ENCODE measurements around the gene SEMA5A.

The SEMA5A gene

GRCh38 chr5:9335269-9335668 is 210.6 kb downstream of the SEMA5A start:
- H3K4ac ChIP-seq (ENCODE audit: low read depth, low read length) = no peak overlapping the region
- H3K27me3 ChIP-seq (ENCODE audit: insufficient read depth, low read length, poor library complexity) = no peaks in the 10 kb centered on the region
- no peaks in the 10 kb centered on the region for H3K79me2 ChIP-seq (ENCODE audit: control insufficient read depth, insufficient read depth, low read length)
- H3K79me1 ChIP-seq (ENCODE audit: low read length) = no peaks in the 10 kb centered on the region
- no peak overlapping the region for H3K18ac ChIP-seq (ENCODE audit: low read length)
- no peak overlapping the region for H4K8ac ChIP-seq (ENCODE audit: low read depth, low read length)
- H3K4me2 ChIP-seq (ENCODE audit: low read length) = no peak overlapping the region
- no peak overlapping the region for H2AK5ac ChIP-seq (ENCODE audit: low read length)
- no peaks in the 10 kb centered on the region for H3K36me3 ChIP-seq (ENCODE audit: control insufficient read depth, insufficient read depth, low read length)
- no peak for DNase-seq
- WGBS (ENCODE audit: extremely low coverage, insufficient coverage, low lambda C conversion rate) = no CpG with 5 or more reads among the region's 2 CpGs
- H4K5ac ChIP-seq (ENCODE audit: low read length) = no peak overlapping the region
- H3K23ac ChIP-seq (ENCODE audit: low read length) = no peak overlapping the region
- H3K4me1 ChIP-seq (ENCODE audit: control insufficient read depth, low read depth, low read length) = no peaks in the 10 kb centered on the region
- H3K4me3 ChIP-seq (ENCODE audit: low read length) = no peak overlapping the region
- H3K27ac ChIP-seq (ENCODE audit: low read depth, low read length) = no peak overlapping the region
- H3K56ac ChIP-seq (ENCODE audit: low read length) = no peak overlapping the region
- H2BK15ac ChIP-seq (replicated peaks; ENCODE audit: low read depth) = no peak overlapping the region
- no peak overlapping the region for H2BK5ac ChIP-seq (ENCODE audit: low read length)
- no peak overlapping the region for H3K9ac ChIP-seq (ENCODE audit: low read length)
- H2BK120ac ChIP-seq (ENCODE audit: low read depth, low read length) = no peak overlapping the region

- Histone ChIP-seq H3K23ac (ENCODE audit: low read length) (no peak overlapping the region), H3K4me3 (ENCODE audit: low read length) (no peak overlapping the region), H3K4me1 (ENCODE audit: control insufficient read depth, low read depth, low read length) (no peaks in the 10 kb centered on the region), H3K18ac (ENCODE audit: low read length) (no peak overlapping the region), H2BK5ac (ENCODE audit: low read length) (no peak overlapping the region), H3K27me3 (ENCODE audit: insufficient read depth, low read length, poor library complexity) (no peaks in the 10 kb centered on the region), H3K56ac (ENCODE audit: low read length) (no peak overlapping the region), H3K4me2 (ENCODE audit: low read length) (no peak overlapping the region), H2BK15ac (replicated peaks; ENCODE audit: low read depth) (no peak overlapping the region), H4K5ac (ENCODE audit: low read length) (no peak overlapping the region), H3K9ac (ENCODE audit: low read length) (no peak overlapping the region), H3K79me2 (ENCODE audit: control insufficient read depth, insufficient read depth, low read length) (no peaks in the 10 kb centered on the region), H3K4ac (ENCODE audit: low read depth, low read length) (no peak overlapping the region), H3K36me3 (ENCODE audit: control insufficient read depth, insufficient read depth, low read length) (no peaks in the 10 kb centered on the region), H2BK120ac (ENCODE audit: low read depth, low read length) (no peak overlapping the region), H3K27ac (ENCODE audit: low read depth, low read length) (no peak overlapping the region), H4K8ac (ENCODE audit: low read depth, low read length) (no peak overlapping the region), H2AK5ac (ENCODE audit: low read length) (no peak overlapping the region), H3K79me1 (ENCODE audit: low read length) (no peaks in the 10 kb centered on the region)
- no peak for DNase-seq
- no CpG with 5 or more reads among the region's 4 CpGs for WGBS (ENCODE audit: extremely low coverage, insufficient coverage, low lambda C conversion rate)
These were observed 213.8 kb downstream of the SEMA5A start for GRCh38 chr5:9332026-9332425.

- WGBS (ENCODE audit: extremely low coverage, insufficient coverage, low lambda C conversion rate) = no CpG with 5 or more reads among the region's 1 CpG
- no peak for DNase-seq
- H3K56ac ChIP-seq (ENCODE audit: low read length) = no peak overlapping the region
- no peak overlapping the region for H3K4ac ChIP-seq (ENCODE audit: low read depth, low read length)
- H3K4me1 ChIP-seq (ENCODE audit: control insufficient read depth, low read depth, low read length) = no peaks in the 10 kb centered on the region
- no peaks in the 10 kb centered on the region for H3K79me1 ChIP-seq (ENCODE audit: low read length)
- H4K5ac ChIP-seq (ENCODE audit: low read length) = no peak overlapping the region
- H3K9ac ChIP-seq (ENCODE audit: low read length) = no peak overlapping the region
- H3K79me2 ChIP-seq (ENCODE audit: control insufficient read depth, insufficient read depth, low read length) = no peaks in the 10 kb centered on the region
- no peaks in the 10 kb centered on the region for H3K27me3 ChIP-seq (ENCODE audit: insufficient read depth, low read length, poor library complexity)
- no peaks in the 10 kb centered on the region for H3K36me3 ChIP-seq (ENCODE audit: control insufficient read depth, insufficient read depth, low read length)
- H2AK5ac ChIP-seq (ENCODE audit: low read length) = no peak overlapping the region
- no peak overlapping the region for H3K27ac ChIP-seq (ENCODE audit: low read depth, low read length)
- H2BK5ac ChIP-seq (ENCODE audit: low read length) = no peak overlapping the region
- no peak overlapping the region for H3K23ac ChIP-seq (ENCODE audit: low read length)
- H2BK15ac ChIP-seq (replicated peaks; ENCODE audit: low read depth) = no peak overlapping the region
- H2BK120ac ChIP-seq (ENCODE audit: low read depth, low read length) = no peak overlapping the region
- H3K4me2 ChIP-seq (ENCODE audit: low read length) = no peak overlapping the region
- H3K4me3 ChIP-seq (ENCODE audit: low read length) = no peak overlapping the region
- no peak overlapping the region for H3K18ac ChIP-seq (ENCODE audit: low read length)
- H4K8ac ChIP-seq (ENCODE audit: low read depth, low read length) = no peak overlapping the region
These were observed 214.5 kb downstream of the SEMA5A start for GRCh38 chr5:9331372-9331771.

GRCh38 chr5:9329125-9329524 is 216.8 kb downstream of the SEMA5A start:
- Histone ChIP-seq H3K79me1 (ENCODE audit: low read length) (no peaks in the 10 kb centered on the region), H3K56ac (ENCODE audit: low read length) (no peak overlapping the region), H3K79me2 (ENCODE audit: control insufficient read depth, insufficient read depth, low read length) (no peaks in the 10 kb centered on the region), H2BK120ac (ENCODE audit: low read depth, low read length) (no peak overlapping the region), H4K5ac (ENCODE audit: low read length) (no peak overlapping the region), H3K18ac (ENCODE audit: low read length) (no peak overlapping the region), H2BK5ac (ENCODE audit: low read length) (no peak overlapping the region), H3K4me1 (ENCODE audit: control insufficient read depth, low read depth, low read length) (peaks cover 2% of the 10 kb centered on the region), H3K9ac (ENCODE audit: low read length) (no peak overlapping the region), H3K27me3 (ENCODE audit: insufficient read depth, low read length, poor library complexity) (no peaks in the 10 kb centered on the region), H2AK5ac (ENCODE audit: low read length) (no peak overlapping the region), H3K36me3 (ENCODE audit: control insufficient read depth, insufficient read depth, low read length) (no peaks in the 10 kb centered on the region), H3K27ac (ENCODE audit: low read depth, low read length) (no peak overlapping the region), H3K4ac (ENCODE audit: low read depth, low read length) (no peak overlapping the region), H4K8ac (ENCODE audit: low read depth, low read length) (no peak overlapping the region), H3K4me3 (ENCODE audit: low read length) (no peak overlapping the region), H3K4me2 (ENCODE audit: low read length) (no peak overlapping the region), H3K23ac (ENCODE audit: low read length) (no peak overlapping the region), H2BK15ac (replicated peaks; ENCODE audit: low read depth) (no peak overlapping the region)
- DNase-seq = no peak
- no CpG with 5 or more reads among the region's 4 CpGs for WGBS (ENCODE audit: extremely low coverage, insufficient coverage, low lambda C conversion rate)

- no CpG with 5 or more reads among the region's 4 CpGs for WGBS (ENCODE audit: extremely low coverage, insufficient coverage, low lambda C conversion rate)
- Histone ChIP-seq H2BK15ac (replicated peaks; ENCODE audit: low read depth) (no peak overlapping the region), H3K36me3 (ENCODE audit: control insufficient read depth, insufficient read depth, low read length) (no peaks in the 10 kb centered on the region), H4K8ac (ENCODE audit: low read depth, low read length) (no peak overlapping the region), H3K4me1 (ENCODE audit: control insufficient read depth, low read depth, low read length) (peaks cover 2% of the 10 kb centered on the region), H3K4ac (ENCODE audit: low read depth, low read length) (no peak overlapping the region), H3K79me1 (ENCODE audit: low read length) (no peaks in the 10 kb centered on the region), H3K27ac (ENCODE audit: low read depth, low read length) (no peak overlapping the region), H4K5ac (ENCODE audit: low read length) (no peak overlapping the region), H2BK5ac (ENCODE audit: low read length) (no peak overlapping the region), H3K9ac (ENCODE audit: low read length) (no peak overlapping the region), H2BK120ac (ENCODE audit: low read depth, low read length) (no peak overlapping the region), H3K79me2 (ENCODE audit: control insufficient read depth, insufficient read depth, low read length) (no peaks in the 10 kb centered on the region), H3K56ac (ENCODE audit: low read length) (no peak overlapping the region), H3K4me3 (ENCODE audit: low read length) (no peak overlapping the region), H3K18ac (ENCODE audit: low read length) (no peak overlapping the region), H3K4me2 (ENCODE audit: low read length) (no peak overlapping the region), H3K23ac (ENCODE audit: low read length) (no peak overlapping the region), H2AK5ac (ENCODE audit: low read length) (no peak overlapping the region), H3K27me3 (ENCODE audit: insufficient read depth, low read length, poor library complexity) (no peaks in the 10 kb centered on the region)
- DNase-seq = no peak
These were observed 220.3 kb downstream of the SEMA5A start for GRCh38 chr5:9325549-9325948.

GRCh38 chr5:9324348-9325077 is 221.4 kb downstream of the SEMA5A start:
- H3K4me1 ChIP-seq (ENCODE audit: control insufficient read depth, low read depth, low read length) = peaks cover 2% of the 10 kb centered on the region
- WGBS (ENCODE audit: extremely low coverage, insufficient coverage, low lambda C conversion rate) = no CpG with 5 or more reads among the region's 2 CpGs
- no peak overlapping the region for H3K4ac ChIP-seq (ENCODE audit: low read depth, low read length)
- no peak overlapping the region for H2AK5ac ChIP-seq (ENCODE audit: low read length)
- no peak overlapping the region for H3K4me3 ChIP-seq (ENCODE audit: low read length)
- no peak overlapping the region for H3K18ac ChIP-seq (ENCODE audit: low read length)
- DNase-seq = peak; percentile 29
- H3K23ac ChIP-seq (ENCODE audit: low read length) = no peak overlapping the region
- H3K27ac ChIP-seq (ENCODE audit: low read depth, low read length) = no peak overlapping the region
- no peak overlapping the region for H3K9ac ChIP-seq (ENCODE audit: low read length)
- H3K79me1 ChIP-seq (ENCODE audit: low read length) = no peaks in the 10 kb centered on the region
- H3K27me3 ChIP-seq (ENCODE audit: insufficient read depth, low read length, poor library complexity) = no peaks in the 10 kb centered on the region
- no peak overlapping the region for H4K8ac ChIP-seq (ENCODE audit: low read depth, low read length)
- no peaks in the 10 kb centered on the region for H3K36me3 ChIP-seq (ENCODE audit: control insufficient read depth, insufficient read depth, low read length)
- no peak overlapping the region for H3K56ac ChIP-seq (ENCODE audit: low read length)
- no peak overlapping the region for H2BK5ac ChIP-seq (ENCODE audit: low read length)
- H2BK15ac ChIP-seq (replicated peaks; ENCODE audit: low read depth) = no peak overlapping the region
- H3K79me2 ChIP-seq (ENCODE audit: control insufficient read depth, insufficient read depth, low read length) = no peaks in the 10 kb centered on the region
- H4K5ac ChIP-seq (ENCODE audit: low read length) = no peak overlapping the region
- no peak overlapping the region for H2BK120ac ChIP-seq (ENCODE audit: low read depth, low read length)
- no peak overlapping the region for H3K4me2 ChIP-seq (ENCODE audit: low read length)
